ENCODE measurements around the gene ATAD1. TPM values are rescaled to one million over a fixed set of nuclear protein-coding genes. Genes with fewer than 3 reads are reported as not detected.
"Not testable (repeated sequence)": the region's sequence is repeated elsewhere in the genome, so short reads cannot be mapped to it uniquely, and the experiment has no call there.

ATAD1 gene
- total RNA-seq, 1 experiment from 2014 or later: 18.0 TPM

GRCh38 chr10:87757685-87758084 is 60.3 kb downstream of the ATAD1 start:
- no peak for DNase-seq (ENCODE audit: low spot score)

DNA sequence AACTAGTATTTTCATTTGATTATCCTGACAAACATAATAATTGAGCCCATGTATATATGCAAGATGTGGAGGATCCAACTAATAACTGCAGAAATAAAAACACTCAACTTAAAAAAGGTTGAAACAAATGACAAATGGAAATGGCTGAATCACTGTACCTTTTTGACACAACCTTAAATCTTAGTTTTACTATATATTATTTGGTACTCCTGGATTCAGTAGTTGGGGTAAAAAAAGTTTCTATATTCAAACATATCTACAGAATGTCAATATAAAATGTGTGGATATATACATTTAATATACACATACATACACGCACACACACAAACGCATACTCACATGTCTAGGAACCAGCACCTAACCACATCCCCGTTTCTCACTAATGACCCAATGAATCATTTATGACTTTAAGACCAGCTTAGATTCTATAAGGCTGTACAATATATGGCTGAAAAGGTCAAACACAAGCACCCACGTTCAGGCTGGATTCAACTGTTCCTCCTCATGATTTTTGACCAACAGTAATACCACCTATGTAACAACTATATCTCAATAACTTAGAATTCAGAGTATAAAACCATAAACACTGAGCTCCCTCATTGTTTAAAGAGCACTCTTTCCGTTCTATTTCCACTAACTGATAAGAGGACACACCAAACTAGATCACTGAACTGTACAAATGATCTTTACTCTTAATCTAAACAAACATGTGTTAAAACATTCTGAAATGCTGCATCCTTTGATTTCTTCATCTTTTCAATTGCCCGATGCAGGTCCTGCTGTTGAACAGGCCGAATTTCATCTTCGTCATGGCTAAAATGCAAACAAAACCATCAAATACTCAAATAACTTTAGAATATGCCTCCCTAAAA is 63.8 kb downstream of the ATAD1 start:
- no peak for DNase-seq (ENCODE audit: low spot score)

- DNase-seq (ENCODE audit: low spot score): no peak
Measured at GRCh38 chr10:87752566-87752965, 65.5 kb downstream of the ATAD1 start.

DNA sequence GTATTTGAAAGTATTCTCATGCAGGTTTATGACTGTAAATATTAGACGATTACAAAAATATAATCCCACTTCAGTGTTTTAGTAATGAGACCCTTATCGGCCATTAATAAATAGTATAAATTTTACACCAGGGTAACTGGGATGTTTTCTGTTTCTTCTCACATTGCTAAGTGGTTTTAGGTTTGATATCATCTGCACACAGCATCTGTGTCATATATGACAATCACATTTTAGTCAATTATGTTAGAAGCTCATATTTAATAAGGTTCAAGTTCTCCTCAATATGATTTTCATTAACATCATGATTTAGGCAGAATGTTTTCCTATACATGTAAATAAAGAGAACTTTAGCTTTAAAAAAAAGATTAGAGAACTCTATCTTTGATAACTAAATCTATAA is 66.8 kb downstream of the ATAD1 start:
- no peak for DNase-seq (ENCODE audit: low spot score)

DNA sequence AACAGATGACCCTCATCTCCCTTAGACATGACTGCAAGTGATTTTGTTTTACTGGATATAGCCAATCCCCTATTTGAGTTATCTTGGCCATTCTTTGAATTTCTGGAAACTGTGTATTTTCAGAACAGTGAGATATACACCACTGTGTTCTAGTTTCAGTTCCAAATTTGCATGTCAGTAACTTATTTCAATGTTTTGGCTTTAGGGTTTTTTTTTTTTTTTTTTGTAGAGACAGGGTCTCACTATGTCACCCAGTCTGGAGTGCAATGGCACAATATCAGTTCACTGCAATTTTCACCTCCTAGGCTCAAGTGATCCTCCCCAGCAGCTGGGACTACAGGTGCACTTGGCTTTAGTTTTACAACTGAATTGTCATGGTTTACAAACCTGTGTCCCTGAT is 67.2 kb downstream of the ATAD1 start:
- no peak for DNase-seq (ENCODE audit: low spot score)

GRCh38 chr10:87750001-87750671 is 67.9 kb downstream of the ATAD1 start:
- DNase-seq (ENCODE audit: low spot score): no peak

DNA sequence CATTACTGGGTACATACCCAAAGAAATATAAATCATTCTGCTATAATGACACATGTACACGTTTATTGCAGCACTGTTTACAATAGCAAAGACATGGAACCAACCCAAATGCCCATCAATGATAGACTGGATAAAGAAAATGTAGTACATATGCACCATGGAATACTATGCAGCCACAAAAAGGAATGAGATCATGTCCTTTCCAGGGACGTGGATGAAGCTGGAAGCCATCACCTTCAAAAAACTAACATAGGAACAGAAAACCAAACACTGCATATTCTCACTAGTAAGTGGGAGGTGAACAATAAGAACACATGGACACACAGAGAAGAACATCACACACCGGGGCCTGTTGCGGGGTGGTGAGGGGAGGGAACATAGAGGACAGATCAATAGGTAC is 69.8 kb downstream of the ATAD1 start:
- DNase-seq (ENCODE audit: low spot score): not testable (repeated sequence)

DNA sequence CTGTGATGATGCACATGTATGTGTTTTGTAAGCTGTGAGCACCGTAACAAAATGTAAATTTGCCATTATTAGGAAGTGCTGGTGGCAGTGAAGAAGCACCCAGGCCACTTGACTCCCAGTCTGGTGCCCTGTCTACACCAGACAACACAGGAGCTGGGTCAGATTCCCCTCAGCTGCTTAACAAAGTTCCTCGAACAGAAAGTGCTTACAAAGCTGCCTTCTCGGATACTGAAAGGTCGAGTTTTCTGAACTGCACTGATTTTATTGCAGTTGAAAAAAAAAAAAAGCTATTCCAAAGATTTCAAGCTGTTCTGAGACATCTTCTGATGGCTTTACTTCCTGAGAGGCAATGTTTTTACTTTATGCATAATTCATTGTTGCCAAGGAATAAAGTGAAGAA is 71.1 kb downstream of the ATAD1 start:
- DNase-seq (ENCODE audit: low spot score): no peak

DNA sequence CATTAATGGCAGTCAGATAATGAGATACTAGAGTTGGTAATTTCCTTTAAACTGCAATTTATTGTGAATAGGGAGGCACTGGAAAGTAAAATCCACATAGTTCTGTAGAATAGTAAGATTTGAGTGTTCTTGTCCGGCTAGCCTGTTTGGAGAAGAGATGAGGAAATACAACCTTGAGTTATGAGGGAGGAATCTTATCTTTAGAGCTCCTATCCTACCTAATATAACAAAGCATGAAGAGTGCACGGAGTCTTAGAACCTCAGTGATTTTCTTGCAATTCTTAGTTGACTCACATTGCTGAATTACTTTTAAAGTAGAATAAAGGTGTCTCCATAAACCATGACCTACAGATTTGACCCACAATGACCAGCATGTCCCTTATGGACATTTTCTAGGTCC is 73.4 kb downstream of the ATAD1 start:
- no peak for DNase-seq (ENCODE audit: low spot score)

- not testable (repeated sequence) for DNase-seq (ENCODE audit: low spot score)
Measured at GRCh38 chr10:87742992-87743610, 74.9 kb downstream of the ATAD1 start.

- DNase-seq (ENCODE audit: low spot score): peak; percentile 30
Measured at GRCh38 chr10:87740254-87740655, 77.8 kb downstream of the ATAD1 start.

- no peak for DNase-seq (ENCODE audit: low spot score)
Measured at GRCh38 chr10:87739703-87740102, 78.3 kb downstream of the ATAD1 start.

GRCh38 chr10:87738253-87738652 is 79.8 kb downstream of the ATAD1 start:
- DNase-seq (ENCODE audit: low spot score): not testable (repeated sequence)

DNA sequence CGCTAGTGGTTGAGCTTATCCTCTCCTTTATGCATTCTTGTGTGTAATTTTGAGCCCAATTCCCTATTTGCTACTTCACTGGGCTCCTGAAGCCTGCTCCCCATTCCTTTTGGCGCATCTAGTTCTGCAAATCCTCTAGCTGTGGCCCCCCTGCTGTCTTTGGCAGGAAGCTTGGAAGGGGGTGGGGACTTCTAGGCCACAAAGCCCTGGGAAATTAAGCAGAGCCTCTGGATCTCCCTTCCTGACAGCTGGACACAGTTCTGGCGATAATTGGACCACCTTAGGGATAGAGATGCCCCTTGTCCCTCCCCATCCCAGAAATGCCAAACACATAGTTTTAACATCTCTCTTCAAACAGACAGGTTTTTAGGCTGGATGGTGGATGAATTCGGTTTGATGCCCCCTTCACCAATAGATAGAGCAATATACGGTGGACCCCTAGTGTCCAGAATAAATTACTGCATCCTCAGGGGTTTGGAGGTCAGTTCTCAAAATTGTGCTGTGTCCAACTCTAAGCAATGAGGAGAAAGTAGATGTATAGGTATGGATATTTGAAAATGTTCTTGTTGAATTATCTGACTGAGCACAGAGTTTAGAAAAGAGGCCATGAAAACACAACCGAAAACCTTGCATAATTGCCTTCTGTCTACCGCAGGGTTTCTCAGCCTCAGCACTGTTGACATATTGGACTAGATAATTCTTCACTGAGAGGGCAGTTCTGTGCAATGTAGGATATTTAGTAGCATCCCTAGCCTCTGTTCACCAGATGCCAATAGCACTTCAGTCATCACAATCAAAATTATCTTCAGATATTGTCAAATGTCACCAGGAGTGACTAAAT is 82.8 kb downstream of the ATAD1 start:
- peak; percentile 71 for DNase-seq (ENCODE audit: low spot score)

DNA sequence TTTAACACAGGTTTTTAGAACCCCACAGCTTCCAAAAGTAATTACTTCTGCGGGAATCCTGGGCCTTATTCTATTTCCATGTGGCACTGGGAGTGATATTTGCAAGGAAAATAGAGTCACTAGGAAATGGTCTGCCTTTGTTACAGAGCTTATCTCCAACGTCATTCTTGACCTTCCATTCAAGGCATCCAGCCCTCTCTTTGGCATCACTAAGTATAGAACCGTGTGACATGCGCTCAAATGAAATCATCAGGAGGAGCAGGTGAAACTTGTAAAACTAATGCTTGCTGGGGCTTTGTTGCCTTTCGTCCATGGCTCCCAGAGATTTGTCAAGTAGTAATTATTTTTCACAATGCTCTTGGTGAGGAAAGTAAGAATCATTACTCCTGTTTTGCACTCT is 84.9 kb downstream of the ATAD1 start:
- DNase-seq (ENCODE audit: low spot score): no peak

DNA sequence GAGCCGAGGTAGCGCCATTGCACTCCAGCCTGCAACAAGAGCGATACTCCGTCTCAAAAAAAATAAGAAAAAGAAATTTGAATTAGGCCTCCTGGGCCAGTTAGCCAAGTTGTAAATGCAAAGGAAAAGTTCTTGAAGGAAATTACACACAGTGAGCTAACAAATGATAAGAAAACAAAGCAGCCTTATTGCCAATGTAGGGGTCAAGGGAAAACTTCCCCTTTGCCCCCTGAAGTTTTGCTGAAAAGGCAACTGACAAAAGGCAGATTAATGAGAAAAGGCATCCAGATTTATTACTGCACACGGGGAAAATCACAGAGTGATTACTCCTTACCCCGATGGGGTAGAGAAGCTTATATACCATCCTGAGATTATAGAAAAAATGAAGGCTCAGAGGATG is 88.1 kb downstream of the ATAD1 start:
- DNase-seq (ENCODE audit: low spot score): no peak

GRCh38 chr10:87724789-87725188 is 93.2 kb downstream of the ATAD1 start:
- no peak for DNase-seq (ENCODE audit: low spot score)

- no peak for DNase-seq (ENCODE audit: low spot score)
Measured at GRCh38 chr10:87723500-87723899, 94.5 kb downstream of the ATAD1 start.

GRCh38 chr10:87722716-87723115 is 95.3 kb downstream of the ATAD1 start:
- no peak for DNase-seq (ENCODE audit: low spot score)

- no peak for DNase-seq (ENCODE audit: low spot score)
Measured at GRCh38 chr10:87721781-87722180, 96.2 kb downstream of the ATAD1 start.

DNA sequence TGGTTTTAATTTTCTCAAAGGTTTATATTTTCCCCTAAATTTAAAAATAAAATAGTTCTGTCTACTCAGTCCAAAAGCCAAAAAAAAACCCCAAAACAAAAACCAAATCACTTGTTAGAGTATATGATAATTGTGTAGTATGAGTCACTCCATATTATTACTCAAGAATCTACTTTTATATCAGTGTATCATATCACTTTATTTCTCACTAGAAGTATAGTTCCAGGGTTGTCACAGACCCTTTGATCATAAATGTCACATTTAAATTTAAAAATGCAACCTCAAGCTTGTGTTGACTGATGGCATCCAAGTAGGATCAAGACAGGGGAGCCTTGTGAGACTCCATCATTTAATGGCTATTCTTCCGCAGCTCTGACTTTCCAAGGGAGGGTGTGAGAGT is 97.4 kb downstream of the ATAD1 start:
- DNase-seq (ENCODE audit: low spot score): no peak

DNA sequence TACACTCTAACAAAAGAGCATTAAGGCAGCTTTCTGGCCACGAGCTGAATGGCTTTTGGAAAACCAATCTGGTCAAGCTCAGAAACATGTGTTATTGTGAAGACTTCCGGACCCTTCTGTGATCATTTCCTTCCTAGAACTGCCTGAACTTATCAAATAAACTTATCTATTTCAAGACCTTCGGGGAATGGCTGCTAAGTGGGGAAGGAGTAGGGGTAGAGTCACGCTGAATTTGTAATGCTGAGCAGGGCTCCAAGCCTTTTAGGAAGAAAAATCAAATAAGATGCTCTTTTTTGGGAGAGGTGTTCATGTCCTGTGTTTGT is 101.7 kb downstream of the ATAD1 start:
- no peak for DNase-seq (ENCODE audit: low spot score)
